ENCODE data around the gene NOS1AP.

Gene NOS1AP

DNA sequence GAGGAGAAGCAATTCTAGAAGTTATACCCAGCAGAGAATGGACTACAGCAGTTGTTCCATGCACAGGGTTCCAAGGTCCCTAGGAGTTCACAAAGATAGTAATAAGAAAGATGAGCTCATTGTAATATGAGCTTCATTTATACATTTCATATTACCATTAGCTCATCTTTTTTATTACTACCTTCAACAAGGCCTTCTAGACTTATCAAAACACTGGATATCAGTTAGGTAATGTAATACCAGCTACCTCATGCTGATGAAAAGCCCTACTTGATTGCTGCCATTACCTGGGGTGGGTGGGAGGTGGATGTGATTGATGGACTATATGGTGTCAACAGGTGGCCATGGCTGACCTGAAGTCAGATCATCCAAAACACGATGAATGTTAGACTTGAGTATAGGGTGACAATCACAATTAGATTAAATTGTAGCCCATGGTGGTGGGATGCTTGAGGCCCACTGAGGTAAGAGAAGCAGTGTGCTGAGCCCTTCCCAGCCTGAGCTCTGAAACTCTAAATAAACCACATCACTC lies 273.0 kb downstream of the NOS1AP start:
- Histone ChIP-seq H2AFZ (ENCODE audit: low read length) (no peak overlapping the region), H3K4me2 (ENCODE audit: low read length) (no peak overlapping the region), H3K9me3 (ENCODE audit: low read length) (no peaks in the 10 kb centered on the region), H3K9ac (ENCODE audit: low read length) (no peak overlapping the region), H3F3A (ENCODE audit: insufficient read depth, low read length) (no peaks in the 10 kb centered on the region), H3K4me3 (ENCODE audit: low read depth, low read length, poor library complexity, severe bottlenecking) (no peak overlapping the region), H3K36me3 (ENCODE audit: insufficient read depth, low read length) (no peaks in the 10 kb centered on the region), H3K27me3 (ENCODE audit: insufficient read depth, low read length) (no peaks in the 10 kb centered on the region), H3K79me2 (ENCODE audit: insufficient read depth, low read length) (no peaks in the 10 kb centered on the region), H4K20me1 (ENCODE audit: insufficient read depth, low read length) (no peaks in the 10 kb centered on the region), H3K4me1 (ENCODE audit: insufficient read depth, low read length, severe bottlenecking) (no peaks in the 10 kb centered on the region), H3K27ac (ENCODE audit: low read depth, low read length, poor library complexity, severe bottlenecking) (no peak overlapping the region), H3K9me2 (ENCODE audit: low read depth, low read length) (no peaks in the 10 kb centered on the region)
- TF ChIP-seq, protein P1, sequence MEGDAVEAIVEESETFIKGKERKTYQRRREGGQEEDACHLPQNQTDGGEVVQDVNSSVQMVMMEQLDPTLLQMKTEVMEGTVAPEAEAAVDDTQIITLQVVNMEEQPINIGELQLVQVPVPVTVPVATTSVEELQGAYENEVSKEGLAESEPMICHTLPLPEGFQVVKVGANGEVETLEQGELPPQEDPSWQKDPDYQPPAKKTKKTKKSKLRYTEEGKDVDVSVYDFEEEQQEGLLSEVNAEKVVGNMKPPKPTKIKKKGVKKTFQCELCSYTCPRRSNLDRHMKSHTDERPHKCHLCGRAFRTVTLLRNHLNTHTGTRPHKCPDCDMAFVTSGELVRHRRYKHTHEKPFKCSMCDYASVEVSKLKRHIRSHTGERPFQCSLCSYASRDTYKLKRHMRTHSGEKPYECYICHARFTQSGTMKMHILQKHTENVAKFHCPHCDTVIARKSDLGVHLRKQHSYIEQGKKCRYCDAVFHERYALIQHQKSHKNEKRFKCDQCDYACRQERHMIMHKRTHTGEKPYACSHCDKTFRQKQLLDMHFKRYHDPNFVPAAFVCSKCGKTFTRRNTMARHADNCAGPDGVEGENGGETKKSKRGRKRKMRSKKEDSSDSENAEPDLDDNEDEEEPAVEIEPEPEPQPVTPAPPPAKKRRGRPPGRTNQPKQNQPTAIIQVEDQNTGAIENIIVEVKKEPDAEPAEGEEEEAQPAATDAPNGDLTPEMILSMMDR (IDR thresholded peaks at IDR 0.05; ENCODE audit: low read length), result no peak
- no peak for TF ChIP-seq EZH2 (IDR thresholded peaks at IDR 0.05; ENCODE audit: borderline replicate concordance, low read length)

GRCh38 chr1:162343470-162343869 lies 274.0 kb downstream of the NOS1AP start:
- Histone ChIP-seq H3K4me2 (ENCODE audit: low read length) (no peak overlapping the region), H3K4me1 (ENCODE audit: insufficient read depth, low read length, severe bottlenecking) (no peaks in the 10 kb centered on the region), H3K36me3 (ENCODE audit: insufficient read depth, low read length) (no peaks in the 10 kb centered on the region), H4K20me1 (ENCODE audit: insufficient read depth, low read length) (no peaks in the 10 kb centered on the region), H3K9ac (ENCODE audit: low read length) (no peak overlapping the region), H3K27ac (ENCODE audit: low read depth, low read length, poor library complexity, severe bottlenecking) (no peak overlapping the region), H3K4me3 (ENCODE audit: low read depth, low read length, poor library complexity, severe bottlenecking) (no peak overlapping the region), H2AFZ (ENCODE audit: low read length) (no peak overlapping the region), H3K9me2 (ENCODE audit: low read depth, low read length) (no peaks in the 10 kb centered on the region), H3K79me2 (ENCODE audit: insufficient read depth, low read length) (no peaks in the 10 kb centered on the region), H3F3A (ENCODE audit: insufficient read depth, low read length) (no peaks in the 10 kb centered on the region), H3K27me3 (ENCODE audit: insufficient read depth, low read length) (no peaks in the 10 kb centered on the region), H3K9me3 (ENCODE audit: low read length) (no peaks in the 10 kb centered on the region)
- TF ChIP-seq, protein P1 (IDR thresholded peaks at IDR 0.05; ENCODE audit: low read length), result no peak
- TF ChIP-seq EZH2 (IDR thresholded peaks at IDR 0.05; ENCODE audit: borderline replicate concordance, low read length), result no peak

DNA sequence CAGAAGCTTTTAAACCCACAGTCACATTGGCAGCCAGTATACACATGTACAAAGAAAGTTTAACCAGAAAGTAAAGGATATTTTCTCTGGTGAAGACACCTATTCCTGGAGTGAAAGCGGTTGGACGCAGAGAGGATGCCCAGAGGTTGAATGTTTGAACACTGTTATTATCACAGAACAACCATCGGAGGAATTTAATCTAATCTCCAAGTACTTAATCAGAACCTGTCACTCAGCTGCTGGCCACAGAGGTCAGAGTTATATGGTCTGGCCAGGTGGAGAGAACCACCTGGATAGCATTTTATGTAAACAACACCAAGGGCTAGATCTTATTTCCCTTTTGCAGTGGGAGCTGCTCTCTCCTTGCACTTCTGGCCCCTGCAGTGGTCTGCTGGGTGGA lies 277.8 kb downstream of the NOS1AP start:
- H3K9me3 ChIP-seq (ENCODE audit: low read length), result no peaks in the 10 kb centered on the region
- H3K4me1 ChIP-seq (ENCODE audit: insufficient read depth, low read length, severe bottlenecking), result no peaks in the 10 kb centered on the region

More for the DNA sequence above, 277.8 kb downstream of the NOS1AP start:
- Histone ChIP-seq H3K4me2 (ENCODE audit: low read length) (no peak overlapping the region), H3K79me2 (ENCODE audit: insufficient read depth, low read length) (no peaks in the 10 kb centered on the region), H3K27ac (ENCODE audit: low read depth, low read length, poor library complexity, severe bottlenecking) (no peak overlapping the region), H3K9me2 (ENCODE audit: low read depth, low read length) (no peaks in the 10 kb centered on the region), H3K36me3 (ENCODE audit: insufficient read depth, low read length) (no peaks in the 10 kb centered on the region), H3K4me3 (ENCODE audit: low read depth, low read length, poor library complexity, severe bottlenecking) (no peak overlapping the region), H2AFZ (ENCODE audit: low read length) (no peak overlapping the region), H3F3A (ENCODE audit: insufficient read depth, low read length) (no peaks in the 10 kb centered on the region), H4K20me1 (ENCODE audit: insufficient read depth, low read length) (no peaks in the 10 kb centered on the region), H3K9ac (ENCODE audit: low read length) (no peak overlapping the region), H3K27me3 (ENCODE audit: insufficient read depth, low read length) (no peaks in the 10 kb centered on the region)
- no peak for TF ChIP-seq EZH2 (IDR thresholded peaks at IDR 0.05; ENCODE audit: borderline replicate concordance, low read length)
- TF ChIP-seq, protein P1 (IDR thresholded peaks at IDR 0.05; ENCODE audit: low read length), result no peak

Measured in OCI-LY1 (cell line).